Activated CD4-positive, alpha-beta T cell treated with anti-CD3 and anti-CD28 coated beads, Interleukin-2, amount 10 ng/mL, durations not matched to agents 24 days and 14 days (primary cell): Measurements from ENCODE around the gene PDS5A. TPM values are rescaled to one million over a fixed set of nuclear protein-coding genes. Genes with fewer than 3 reads are reported as not detected.
"Not testable (repeated sequence)": the region's sequence is repeated elsewhere in the genome, so short reads cannot be mapped to it uniquely, and the experiment has no call there.

Source experiments
- DNase-seq: peaks from one replicate; pipeline ENCODE4 v3.0.0; 2022
- H3K27ac Mint-ChIP-seq: one replicate; pipeline ENCODE4 v1.8.0; 2022; ENCODE audit warnings: mild to moderate bottlenecking, mixed read lengths
- H3K27me3 Mint-ChIP-seq: one replicate; pipeline ENCODE4 v1.8.0; 2022; ENCODE audit warnings: mixed read lengths
- H3K36me3 Mint-ChIP-seq: one replicate; pipeline ENCODE4 v1.8.0; 2022; ENCODE audit warnings: low read depth, mild to moderate bottlenecking, mixed read lengths
- H3K4me1 Mint-ChIP-seq: one replicate; pipeline ENCODE4 v1.8.0; 2021; ENCODE audit warnings: mixed read lengths
- H3K4me3 Mint-ChIP-seq: one replicate; pipeline ENCODE4 v1.8.0; 2022; ENCODE audit warnings: mild to moderate bottlenecking, moderate library complexity, mixed read lengths
- H3K9me3 Mint-ChIP-seq: one replicate; pipeline ENCODE4 v1.8.0; 2021; ENCODE audit warnings: mixed read lengths
- intact Hi-C: fragments of 100-400 bp; cut with micrococcal nuclease; formaldehyde crosslinking; loops from one replicate; pipeline ENCODE4 v1.15.1; 2023
- total RNA-seq: library from RNA; stranded (reverse); gene quantifications from 2 replicates; pipeline ENCODE4 v1.2.3, GENCODE V29; 2022

Gene PDS5A
- total RNA-seq, 1 donor from 2014 or later, result 128 TPM

DNA sequence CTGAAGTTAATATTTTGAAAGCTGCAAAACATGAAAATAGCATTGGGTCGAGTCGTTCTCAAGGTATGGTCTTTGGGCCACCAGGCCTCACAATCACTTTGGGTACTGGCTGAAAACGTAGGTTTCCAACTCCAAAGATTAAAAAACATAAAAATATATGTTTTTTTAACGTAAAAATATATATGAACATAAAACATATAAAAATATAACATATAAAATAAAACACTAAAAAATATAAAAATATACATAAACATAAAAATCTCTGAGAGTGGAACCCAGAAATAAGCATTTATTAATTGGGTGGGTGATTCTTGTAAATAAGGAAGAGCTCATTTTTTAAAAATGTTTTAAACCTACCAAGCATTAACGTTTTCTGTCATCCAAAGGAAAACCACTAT, 666 bp upstream of the PDS5A start:
- peak overlapping the region; percentile 90 for H3K4me3 Mint-ChIP-seq
- no peaks in the 10 kb centered on the region for H3K9me3 Mint-ChIP-seq
- intact Hi-C loops, result loop anchor here (5.0 kb wide), 5 partner anchors 71 to 451 kb away; partner anchors contain the start of genes RHOH and UGDH
- no peaks in the 10 kb centered on the region for H3K27me3 Mint-ChIP-seq
- H3K27ac Mint-ChIP-seq, result peak overlapping the region; percentile 91
- H3K4me1 Mint-ChIP-seq, result peaks cover 22% of the 10 kb centered on the region
- H3K36me3 Mint-ChIP-seq, result peaks cover 24% of the 10 kb centered on the region
- DNase-seq, result no peak

DNA sequence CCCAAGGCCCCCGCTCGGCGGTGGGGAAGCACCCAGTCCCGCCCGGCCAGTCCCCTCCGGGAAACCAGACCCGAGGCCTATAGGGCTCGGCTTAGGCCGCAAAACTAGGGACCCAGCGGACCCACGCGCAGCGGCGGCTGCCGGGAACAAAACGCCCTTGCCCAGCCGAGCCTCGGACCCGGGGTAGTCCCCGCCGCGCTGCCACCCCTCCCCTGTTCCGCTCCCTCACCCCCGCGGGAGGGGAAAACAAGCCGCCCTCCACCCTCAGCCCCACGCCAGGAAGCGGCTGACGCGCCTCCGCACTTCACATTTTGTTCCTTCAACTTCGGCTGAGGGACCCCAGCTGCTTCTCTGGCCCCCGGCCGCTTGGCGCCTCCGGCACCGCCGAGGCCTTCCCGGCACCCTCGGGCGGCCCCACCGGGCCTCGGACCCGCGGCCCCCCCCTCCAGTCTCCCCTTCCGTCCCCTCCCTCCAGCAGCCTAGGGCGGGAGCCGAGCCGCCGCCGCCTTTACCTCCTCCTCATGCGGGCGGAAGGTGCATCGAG, 694 bp downstream of the PDS5A start:
- H3K9me3 Mint-ChIP-seq, result no peaks in the 10 kb centered on the region
- H3K27ac Mint-ChIP-seq, result peak overlapping the region; percentile 85
- peaks cover 30% of the 10 kb centered on the region for H3K36me3 Mint-ChIP-seq
- DNase-seq, result peak; percentile 86
- H3K27me3 Mint-ChIP-seq, result no peaks in the 10 kb centered on the region
- H3K4me1 Mint-ChIP-seq, result peaks cover 27% of the 10 kb centered on the region
- peak overlapping the region; percentile 95 for H3K4me3 Mint-ChIP-seq
- intact Hi-C loops, result loop anchor here (1.0 to 5.0 kb wide), 11 partner anchors 44 to 518 kb away; partner anchors contain the start of genes LIAS, N4BP2, RHOH and RPL9

DNA sequence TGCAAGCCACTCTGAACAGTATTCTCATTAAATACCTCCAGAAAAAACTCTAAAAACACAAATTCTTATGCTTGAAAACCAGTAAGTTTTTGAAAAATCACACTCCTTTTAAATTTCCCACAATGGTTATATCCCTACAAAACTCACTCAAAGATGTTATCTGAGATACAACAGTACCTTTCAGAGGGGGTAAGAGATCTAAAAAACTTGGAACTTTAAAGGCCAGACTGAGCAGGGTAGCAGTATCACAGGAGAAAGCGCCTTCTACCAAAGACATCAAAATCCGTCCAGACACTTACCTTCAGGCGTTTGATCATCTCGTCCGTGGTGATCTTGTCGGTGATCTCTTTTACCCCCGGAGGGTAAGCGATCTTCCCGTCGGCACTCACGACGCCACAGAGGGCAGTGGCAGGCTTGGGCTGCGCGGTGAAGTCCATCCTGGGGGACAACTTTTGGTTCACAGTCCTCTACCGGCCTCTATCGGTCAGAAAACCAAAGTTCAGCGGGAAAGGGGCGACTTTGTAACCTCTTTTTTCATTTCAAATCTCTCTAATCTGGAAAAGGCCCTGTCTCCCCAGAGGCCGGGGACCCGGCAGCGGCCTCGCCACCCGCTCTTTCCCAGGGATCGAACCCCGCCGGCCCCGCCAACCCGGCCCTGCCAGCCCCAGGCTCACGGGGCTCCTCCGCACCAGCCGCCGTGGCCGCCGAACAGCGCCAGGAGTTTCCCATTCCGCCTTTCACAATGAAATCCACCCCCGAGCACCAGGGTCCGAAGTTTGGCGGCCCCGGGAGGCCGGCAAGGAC, 1.4 kb downstream of the PDS5A start:
- H3K27me3 Mint-ChIP-seq, result no peaks in the 10 kb centered on the region
- H3K27ac Mint-ChIP-seq, result peak overlapping the region; percentile 85
- H3K4me1 Mint-ChIP-seq, result peaks cover 27% of the 10 kb centered on the region
- intact Hi-C loops, result loop anchor here (2.0 to 5.0 kb wide), 8 partner anchors 44 to 518 kb away; partner anchors contain the start of genes LIAS, RHOH, RPL9 and SMIM14
- peak overlapping the region; percentile 95 for H3K4me3 Mint-ChIP-seq
- H3K36me3 Mint-ChIP-seq, result peaks cover 33% of the 10 kb centered on the region
- no peaks in the 10 kb centered on the region for H3K9me3 Mint-ChIP-seq
- peak; percentile 92 for DNase-seq

DNA sequence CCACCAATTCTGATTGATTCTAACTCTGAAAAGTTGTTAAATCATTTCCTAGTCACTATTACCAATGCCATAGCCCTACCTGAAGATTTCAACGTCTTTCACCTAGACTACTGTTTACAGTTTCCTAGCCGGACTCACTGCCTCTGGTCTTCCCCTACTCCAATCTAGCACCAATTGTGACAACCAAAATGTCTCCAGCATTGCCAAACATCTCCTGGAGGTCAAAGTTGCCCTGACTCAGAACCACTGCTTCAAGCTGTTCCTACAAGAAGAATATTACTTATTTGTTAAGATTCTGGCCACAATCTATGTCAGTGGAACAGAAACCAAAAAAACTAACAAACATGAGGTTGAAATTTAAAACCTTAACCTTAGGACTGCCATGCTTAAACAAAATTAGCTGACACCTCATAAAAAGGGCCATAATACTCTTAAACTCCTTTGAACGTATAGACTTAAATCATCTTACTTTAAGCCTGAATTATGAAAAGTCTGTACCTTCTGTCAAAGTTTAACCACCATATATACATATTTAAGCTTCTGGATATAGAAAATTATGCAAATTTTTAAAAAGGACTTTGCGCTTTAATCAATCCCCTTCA, 2.1 kb downstream of the PDS5A start:
- Mint-ChIP-seq H3K9me3 (no peaks in the 10 kb centered on the region), H3K4me3 (peak overlapping the region; percentile 95), H3K4me1 (peaks cover 32% of the 10 kb centered on the region), H3K27me3 (no peaks in the 10 kb centered on the region), H3K27ac (peak overlapping the region; percentile 85), H3K36me3 (peaks cover 35% of the 10 kb centered on the region)
- intact Hi-C loops, result loop anchor here (2.0 to 5.0 kb wide), 8 partner anchors 43 to 517 kb away; partner anchors contain the start of genes LIAS, RHOH, RPL9 and SMIM14
- no peak for DNase-seq

DNA sequence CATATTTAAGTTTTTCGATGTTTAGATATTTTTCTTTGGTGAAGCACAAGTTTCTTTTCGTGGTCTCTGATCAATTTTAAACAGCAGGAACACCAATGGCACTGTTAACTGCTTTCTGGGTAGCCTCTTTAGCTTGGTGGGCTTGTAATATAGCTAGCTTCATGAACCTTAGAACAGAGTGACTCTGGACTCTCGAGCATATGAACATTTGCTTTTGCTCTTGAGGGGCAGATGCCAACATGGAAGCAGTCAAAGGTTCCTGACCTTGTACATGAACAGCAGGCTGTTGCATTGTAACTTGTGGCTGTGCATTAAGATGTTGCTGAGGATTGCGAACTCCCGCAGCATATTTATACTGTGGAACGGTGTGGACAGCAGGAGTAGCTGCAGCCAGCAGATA, 4.7 kb downstream of the PDS5A start:
- H3K9me3 Mint-ChIP-seq, intact Hi-C loops, H3K4me3 Mint-ChIP-seq, DNase-seq, H3K27ac Mint-ChIP-seq, H3K27me3 Mint-ChIP-seq: not testable (repeated sequence)
- Mint-ChIP-seq H3K4me1 (peaks cover 38% of the 10 kb centered on the region), H3K36me3 (peaks cover 44% of the 10 kb centered on the region)

DNA sequence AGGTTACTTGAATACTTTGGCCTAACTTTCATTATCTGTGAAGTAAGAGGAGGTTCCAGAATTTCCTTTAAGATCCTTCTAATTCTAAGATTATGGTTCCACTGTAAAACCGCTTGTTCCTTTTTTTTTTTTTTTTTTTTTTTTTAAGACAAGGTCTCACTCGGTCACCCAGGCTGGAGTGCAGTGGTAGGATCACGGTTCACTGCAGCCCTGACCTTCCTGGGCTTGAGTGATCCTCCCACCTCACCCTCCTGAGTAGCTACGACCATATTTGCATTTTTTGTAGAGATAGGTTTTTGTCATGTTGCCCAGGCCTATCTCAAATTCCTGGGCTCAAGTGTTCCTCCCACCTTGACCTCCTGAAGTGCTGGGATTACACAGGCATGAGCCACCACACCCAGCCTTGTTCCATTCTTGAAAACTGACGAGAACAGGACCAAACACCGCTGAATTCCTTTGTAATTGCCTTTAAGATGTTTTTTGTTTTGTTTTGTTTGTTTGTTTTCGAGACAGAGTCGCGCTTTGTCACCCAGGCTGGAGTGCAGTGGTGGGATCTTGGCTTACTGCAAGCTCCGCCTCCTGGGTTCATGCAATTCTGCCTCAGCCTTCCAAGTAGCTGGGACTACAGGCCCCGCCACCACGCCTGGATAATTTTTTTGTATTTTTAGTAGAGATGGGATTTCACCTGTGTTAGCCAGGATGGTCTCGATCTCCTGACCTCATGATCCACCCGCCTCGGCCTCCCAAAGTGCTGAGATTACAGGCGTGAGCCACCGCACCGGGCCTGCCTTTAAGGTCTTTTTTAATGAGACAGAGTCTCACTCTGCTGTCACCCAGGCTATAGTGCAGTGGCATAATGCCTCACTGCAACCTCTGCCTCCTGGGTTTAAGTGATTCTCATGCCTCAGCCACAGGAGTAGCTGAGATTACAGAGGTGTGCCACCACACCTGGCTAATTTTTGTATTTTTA, 6.8 kb downstream of the PDS5A start:
- intact Hi-C loops, result no loop called here
- peaks cover 43% of the 10 kb centered on the region for H3K36me3 Mint-ChIP-seq
- peaks cover 34% of the 10 kb centered on the region for H3K4me1 Mint-ChIP-seq
- no peak overlapping the region for H3K4me3 Mint-ChIP-seq
- no peaks in the 10 kb centered on the region for H3K9me3 Mint-ChIP-seq
- DNase-seq, result no peak
- peak overlapping the region; percentile 25 for H3K27ac Mint-ChIP-seq
- H3K27me3 Mint-ChIP-seq, result no peaks in the 10 kb centered on the region

DNA sequence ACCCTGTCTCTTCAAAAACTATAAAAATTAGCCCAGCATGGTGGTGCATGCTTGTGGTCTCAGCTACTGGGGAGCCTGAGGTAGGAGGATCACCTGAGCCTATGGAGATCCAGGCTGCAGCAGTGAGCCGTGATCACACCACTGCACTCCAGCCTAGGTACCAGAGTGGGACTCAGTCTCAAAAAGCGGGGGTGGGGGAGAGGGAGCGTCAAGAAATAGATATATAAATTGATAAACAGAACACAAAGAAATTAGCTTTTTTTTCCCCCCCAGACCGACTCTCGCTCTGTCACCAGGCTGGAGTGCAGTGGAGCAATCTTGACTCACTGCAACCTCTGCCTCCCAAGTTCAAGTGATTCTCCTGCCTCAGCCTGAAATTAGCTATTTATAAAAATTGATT, 14.1 kb downstream of the PDS5A start:
- DNase-seq, result no peak
- Mint-ChIP-seq H3K4me3 (no peak overlapping the region), H3K27ac (no peak overlapping the region), H3K36me3 (peaks cover 20% of the 10 kb centered on the region), H3K4me1 (peaks cover 12% of the 10 kb centered on the region), H3K27me3 (no peaks in the 10 kb centered on the region), H3K9me3 (no peaks in the 10 kb centered on the region)
- intact Hi-C loops, result no loop called here

DNA sequence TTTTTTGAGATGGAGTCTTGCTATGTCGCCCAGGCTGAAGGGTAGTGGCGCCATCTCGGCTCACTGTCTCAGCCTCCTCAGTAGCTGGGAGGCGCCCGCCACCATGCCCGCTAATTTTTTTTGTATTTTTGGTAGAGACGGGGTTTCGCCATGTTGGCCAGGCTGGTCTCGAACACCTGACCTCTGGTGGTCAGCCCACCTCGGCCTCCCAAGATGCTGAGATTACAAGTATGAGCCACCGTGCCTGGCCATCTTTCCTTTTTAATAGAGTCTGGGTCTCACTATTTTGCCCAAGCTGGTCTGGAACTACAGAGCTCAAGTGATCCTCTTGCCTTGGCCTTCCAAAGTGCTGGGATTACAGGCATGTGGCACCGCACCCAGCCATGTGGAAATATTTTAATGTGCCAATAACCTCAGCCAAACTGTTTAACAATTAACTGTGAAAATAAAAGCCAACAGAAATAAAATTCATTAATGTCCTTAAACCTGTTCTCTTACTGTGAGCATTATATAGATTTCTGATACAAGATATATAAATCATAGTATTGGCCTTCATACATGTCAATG, 16.3 kb downstream of the PDS5A start:
- Mint-ChIP-seq H3K27ac (no peak overlapping the region), H3K4me1 (peaks cover 12% of the 10 kb centered on the region)

DNA sequence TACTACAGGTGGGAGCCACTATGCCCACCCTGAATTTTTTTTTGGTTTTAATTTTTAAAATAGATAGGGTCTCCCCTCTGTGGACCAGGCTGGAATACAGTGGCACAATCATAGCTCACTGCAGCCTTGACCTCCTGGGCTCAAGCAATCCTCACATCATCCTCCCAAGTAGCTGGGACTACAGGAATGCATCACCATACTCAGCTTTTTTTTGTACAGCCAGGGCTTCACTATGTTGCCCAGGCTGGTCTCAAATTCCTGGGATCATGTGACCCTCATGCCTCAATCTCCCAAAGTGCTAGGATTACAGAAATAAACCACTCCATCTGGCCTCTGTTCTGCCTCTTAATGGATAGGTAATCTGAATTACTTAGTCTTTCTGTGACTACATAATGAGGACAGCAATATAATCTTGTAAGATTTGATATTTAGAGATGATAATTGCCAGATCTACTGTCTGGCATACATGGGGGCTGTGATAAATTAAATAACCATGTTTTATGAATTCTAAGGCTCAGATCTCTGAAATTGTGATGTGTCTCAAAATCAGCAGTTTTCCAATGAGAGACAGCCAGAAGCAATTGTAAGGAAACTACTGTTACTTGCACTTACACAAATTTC, 26.7 kb downstream of the PDS5A start:
- no peak for DNase-seq
- Mint-ChIP-seq H3K36me3 (peaks cover 16% of the 10 kb centered on the region), H3K27me3 (no peaks in the 10 kb centered on the region), H3K9me3 (no peaks in the 10 kb centered on the region), H3K27ac (peak overlapping the region; percentile 34), H3K4me1 (peaks cover 31% of the 10 kb centered on the region), H3K4me3 (no peak overlapping the region)
- intact Hi-C loops, result no loop called here

More for the DNA sequence above, 16.3 kb downstream of the PDS5A start:
- Mint-ChIP-seq H3K27me3 (no peaks in the 10 kb centered on the region), H3K4me3 (no peak overlapping the region), H3K9me3 (no peaks in the 10 kb centered on the region), H3K36me3 (peaks cover 21% of the 10 kb centered on the region)
- intact Hi-C loops, result no loop called here
- DNase-seq, result no peak

DNA sequence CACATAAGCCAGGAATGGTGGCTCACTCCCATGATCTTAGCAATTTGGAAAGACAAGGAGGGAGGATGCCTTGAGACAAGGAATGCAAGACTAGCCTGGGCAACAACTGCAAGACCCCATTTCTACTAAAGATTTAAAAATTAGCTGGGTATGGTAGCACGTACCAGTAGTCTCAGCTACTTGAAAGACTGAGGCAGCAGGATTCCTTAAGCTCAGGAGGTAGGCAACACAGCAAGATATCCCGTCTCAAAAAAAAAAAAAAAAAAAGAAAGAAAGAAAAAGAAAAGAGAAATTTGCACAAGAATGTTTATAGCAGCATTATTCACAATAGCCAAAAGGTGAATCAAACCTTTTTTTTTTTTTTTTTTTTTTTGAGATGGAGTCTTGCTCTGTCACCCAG, 29.7 kb downstream of the PDS5A start:
- Mint-ChIP-seq H3K27me3 (no peaks in the 10 kb centered on the region), H3K4me3 (no peak overlapping the region), H3K27ac (no peak overlapping the region), H3K9me3 (no peaks in the 10 kb centered on the region), H3K36me3 (peaks cover 9% of the 10 kb centered on the region), H3K4me1 (peaks cover 25% of the 10 kb centered on the region)
- no peak for DNase-seq
- intact Hi-C loops, result no loop called here

DNA sequence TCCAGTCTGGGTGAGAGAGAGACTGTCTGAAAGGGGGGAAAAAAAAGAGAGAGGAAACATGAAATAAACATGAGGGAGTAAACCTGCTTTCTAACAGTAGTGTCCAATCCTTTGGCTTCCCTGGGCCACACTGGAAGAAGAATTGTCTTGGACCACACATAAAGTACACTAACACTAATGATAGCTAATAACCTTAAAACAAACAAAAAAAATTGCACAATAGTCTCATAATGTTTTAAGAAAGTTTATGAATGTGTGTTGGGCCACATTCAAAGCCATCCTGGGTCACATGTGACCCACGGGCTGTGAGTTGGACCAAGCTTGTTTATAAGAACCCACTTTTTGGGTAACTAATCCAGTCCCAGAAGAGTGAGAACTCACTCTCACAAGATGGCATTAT, 30.3 kb downstream of the PDS5A start:
- no peak for DNase-seq
- intact Hi-C loops, result no loop called here
- Mint-ChIP-seq H3K4me3 (no peak overlapping the region), H3K9me3 (no peaks in the 10 kb centered on the region), H3K36me3 (peaks cover 9% of the 10 kb centered on the region), H3K27ac (peak overlapping the region; percentile 62), H3K4me1 (peaks cover 23% of the 10 kb centered on the region), H3K27me3 (no peaks in the 10 kb centered on the region)

DNA sequence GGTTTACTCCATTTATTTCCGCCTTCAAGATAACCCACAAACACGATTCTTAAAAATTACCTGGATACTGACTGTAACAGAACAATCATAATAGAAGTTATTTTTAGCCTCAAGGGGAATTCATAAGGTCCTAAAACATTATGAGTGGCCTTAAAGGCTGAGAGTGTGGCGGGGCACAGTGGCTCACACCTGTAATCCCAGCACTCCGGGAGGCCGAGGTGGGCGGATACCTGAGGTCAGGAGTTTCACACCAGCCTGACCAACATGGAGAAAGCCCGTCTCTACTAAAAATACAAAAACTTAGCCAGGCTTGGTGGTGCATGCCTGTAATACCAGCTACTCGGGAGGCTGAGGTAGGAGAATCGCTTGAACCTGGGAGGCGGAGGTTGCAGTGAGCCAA, 33.5 kb downstream of the PDS5A start:
- H3K9me3 Mint-ChIP-seq, intact Hi-C loops, H3K4me3 Mint-ChIP-seq, H3K27ac Mint-ChIP-seq, H3K27me3 Mint-ChIP-seq, DNase-seq, H3K36me3 Mint-ChIP-seq: not testable (repeated sequence)
- H3K4me1 Mint-ChIP-seq, result peaks cover 24% of the 10 kb centered on the region

DNA sequence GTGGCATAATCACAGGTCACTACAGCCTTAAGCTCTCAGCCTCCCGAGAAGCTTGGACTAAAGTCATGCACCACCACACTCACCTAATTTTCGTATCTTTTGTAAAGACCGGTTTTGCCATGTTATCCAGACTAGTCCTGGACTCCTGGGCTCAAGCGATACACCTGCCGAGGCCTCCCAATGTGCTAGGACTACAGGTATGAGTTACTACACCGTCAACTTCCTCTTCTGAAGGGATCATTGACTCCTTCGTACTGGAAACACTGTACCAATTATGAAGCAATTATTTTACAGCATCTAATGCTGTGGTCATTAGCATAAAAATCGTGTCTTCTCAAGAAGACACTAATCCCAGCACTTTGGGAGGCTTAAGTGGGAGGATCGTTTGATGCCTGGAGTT, 35.2 kb downstream of the PDS5A start:
- H3K27ac Mint-ChIP-seq, result no peak overlapping the region
- H3K9me3 Mint-ChIP-seq, result no peaks in the 10 kb centered on the region
- H3K27me3 Mint-ChIP-seq, result no peaks in the 10 kb centered on the region
- no peak overlapping the region for H3K4me3 Mint-ChIP-seq
- H3K4me1 Mint-ChIP-seq, result peaks cover 30% of the 10 kb centered on the region
- peaks cover 14% of the 10 kb centered on the region for H3K36me3 Mint-ChIP-seq
- intact Hi-C loops, result no loop called here
- no peak for DNase-seq
